WERI-Rb-1 (cell line): ENCODE results near the gene DDX10.

Source experiments
- DNase-seq: peaks from one replicate; pipeline ENCODE4 v3.0.0-alpha.2; 2020
- H3K27ac ChIP-seq: fragments of 250-450 bp; sonication (Bioruptor Pico); 2 replicates; pipeline ENCODE4 v1.5.1; 2020; ENCODE audit warnings: mild to moderate bottlenecking, moderate library complexity
- H3K27me3 ChIP-seq: fragments of 250-450 bp; sonication (Bioruptor Pico); 2 replicates; pipeline ENCODE4 v1.5.1; 2021; ENCODE audit warnings: mild to moderate bottlenecking, low read depth, moderate library complexity; ENCODE audit not compliant: insufficient read depth, severe bottlenecking
- H3K36me3 ChIP-seq: fragments of 250-450 bp; sonication (Bioruptor Pico); 2 replicates; pipeline ENCODE4 v1.5.1; 2020; ENCODE audit warnings: mild to moderate bottlenecking, moderate library complexity
- H3K4me3 ChIP-seq: 2 replicates; pipeline ENCODE4 v1.5.1; 2011; ENCODE audit warnings: low read depth, mild to moderate bottlenecking, control low read depth, low read length
- H3K9me3 ChIP-seq: fragments of 250-450 bp; sonication (Bioruptor Pico); 2 replicates; pipeline ENCODE4 v1.5.1; 2021; ENCODE audit warnings: mild to moderate bottlenecking, moderate library complexity; ENCODE audit not compliant: severe bottlenecking
- TF ChIP-seq, protein P1 (sequence below): IDR thresholded peaks from 2 replicates; pipeline ENCODE4 v1.5.1; 2011; ENCODE audit warnings: low read depth, mild to moderate bottlenecking, control low read depth, inconsistent platforms, low read length

DDX10 gene

DNA sequence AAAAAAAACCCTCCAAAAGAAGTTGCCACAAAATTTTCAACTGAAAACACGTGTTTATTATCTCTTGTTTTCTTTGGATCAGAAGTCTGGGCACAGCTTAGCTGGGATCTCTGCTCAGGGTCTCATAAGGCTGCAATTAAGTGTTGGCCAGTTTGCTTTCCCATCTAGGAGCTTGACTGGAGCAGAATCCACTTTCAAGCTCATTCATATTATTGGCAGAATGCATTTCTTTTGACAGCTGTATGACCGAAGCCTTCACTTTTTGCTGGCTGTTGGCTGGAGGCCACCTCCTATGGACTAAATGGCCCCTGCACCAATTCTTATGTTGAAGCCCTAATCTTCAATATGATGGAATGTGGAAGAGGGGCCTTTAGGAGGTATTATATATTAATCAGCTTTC is 139.6 kb downstream of the DDX10 start:
- no peak for DNase-seq
- Histone ChIP-seq H3K9me3 (no peaks in the 10 kb centered on the region), H3K27me3 (no peaks in the 10 kb centered on the region), H3K4me3 (no peak overlapping the region), H3K36me3 (no peaks in the 10 kb centered on the region), H3K27ac (no peak overlapping the region)
- TF ChIP-seq, protein P1, sequence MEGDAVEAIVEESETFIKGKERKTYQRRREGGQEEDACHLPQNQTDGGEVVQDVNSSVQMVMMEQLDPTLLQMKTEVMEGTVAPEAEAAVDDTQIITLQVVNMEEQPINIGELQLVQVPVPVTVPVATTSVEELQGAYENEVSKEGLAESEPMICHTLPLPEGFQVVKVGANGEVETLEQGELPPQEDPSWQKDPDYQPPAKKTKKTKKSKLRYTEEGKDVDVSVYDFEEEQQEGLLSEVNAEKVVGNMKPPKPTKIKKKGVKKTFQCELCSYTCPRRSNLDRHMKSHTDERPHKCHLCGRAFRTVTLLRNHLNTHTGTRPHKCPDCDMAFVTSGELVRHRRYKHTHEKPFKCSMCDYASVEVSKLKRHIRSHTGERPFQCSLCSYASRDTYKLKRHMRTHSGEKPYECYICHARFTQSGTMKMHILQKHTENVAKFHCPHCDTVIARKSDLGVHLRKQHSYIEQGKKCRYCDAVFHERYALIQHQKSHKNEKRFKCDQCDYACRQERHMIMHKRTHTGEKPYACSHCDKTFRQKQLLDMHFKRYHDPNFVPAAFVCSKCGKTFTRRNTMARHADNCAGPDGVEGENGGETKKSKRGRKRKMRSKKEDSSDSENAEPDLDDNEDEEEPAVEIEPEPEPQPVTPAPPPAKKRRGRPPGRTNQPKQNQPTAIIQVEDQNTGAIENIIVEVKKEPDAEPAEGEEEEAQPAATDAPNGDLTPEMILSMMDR, result no peak

GRCh38 chr11:108805030-108805429 is 140.2 kb downstream of the DDX10 start:
- H3K9me3 ChIP-seq, result no peaks in the 10 kb centered on the region
- no peak overlapping the region for H3K4me3 ChIP-seq
- H3K36me3 ChIP-seq, result no peaks in the 10 kb centered on the region
- no peak for DNase-seq
- TF ChIP-seq, protein P1, result no peak
- no peaks in the 10 kb centered on the region for H3K27me3 ChIP-seq
- H3K27ac ChIP-seq, result no peak overlapping the region

DNA sequence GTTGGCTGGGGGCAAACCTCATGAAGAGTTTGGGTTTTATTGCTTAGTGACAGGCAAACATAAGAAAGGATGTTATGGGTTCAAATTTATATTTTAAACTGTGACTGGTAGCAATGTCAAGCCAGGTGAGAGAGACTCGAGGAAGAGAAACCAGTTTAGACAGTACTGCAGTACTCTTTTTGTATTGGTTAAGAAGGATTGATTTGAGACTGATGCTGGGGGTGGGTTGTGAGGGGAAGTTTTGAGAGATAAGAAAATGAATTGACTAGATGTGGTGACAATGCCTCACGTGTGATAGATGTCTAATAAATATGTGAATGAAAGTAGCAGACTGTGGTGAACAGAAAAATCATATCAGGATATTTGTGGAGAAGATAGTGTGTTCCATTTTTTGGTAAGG is 142.4 kb downstream of the DDX10 start:
- H3K9me3 ChIP-seq, result no peaks in the 10 kb centered on the region
- H3K4me3 ChIP-seq, result no peak overlapping the region
- H3K27ac ChIP-seq, result no peak overlapping the region
- no peak for DNase-seq
- no peaks in the 10 kb centered on the region for H3K36me3 ChIP-seq
- TF ChIP-seq, protein P1, result no peak
- H3K27me3 ChIP-seq, result no peaks in the 10 kb centered on the region

GRCh38 chr11:108813086-108813485 is 148.2 kb downstream of the DDX10 start:
- no peak overlapping the region for H3K4me3 ChIP-seq
- no peak for DNase-seq
- TF ChIP-seq, protein P1, result no peak
- H3K27me3 ChIP-seq, result no peaks in the 10 kb centered on the region
- no peak overlapping the region for H3K27ac ChIP-seq
- H3K36me3 ChIP-seq, result no peaks in the 10 kb centered on the region
- no peaks in the 10 kb centered on the region for H3K9me3 ChIP-seq

DNA sequence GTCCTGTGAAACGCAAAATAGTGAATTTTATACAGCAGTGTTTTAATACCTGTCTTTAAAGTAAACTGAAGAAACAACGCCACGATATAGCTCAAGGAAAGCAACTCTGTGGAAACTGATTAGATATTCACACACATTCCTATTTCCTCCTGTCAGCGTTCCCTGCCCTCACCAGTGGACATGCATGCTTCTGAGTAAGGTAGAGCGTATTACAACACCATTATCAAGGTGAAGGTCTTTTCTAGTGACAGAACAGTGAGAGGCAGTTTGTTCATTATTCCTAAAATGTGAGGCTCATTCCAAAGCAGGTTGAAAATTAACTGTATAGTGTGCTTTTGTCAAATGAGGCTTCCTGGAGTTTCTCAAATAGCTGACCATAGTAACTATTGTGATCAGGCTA is 153.1 kb downstream of the DDX10 start:
- Histone ChIP-seq H3K4me3 (no peak overlapping the region), H3K36me3 (no peaks in the 10 kb centered on the region), H3K27ac (no peak overlapping the region), H3K9me3 (no peaks in the 10 kb centered on the region), H3K27me3 (no peaks in the 10 kb centered on the region)
- TF ChIP-seq, protein P1, result no peak
- no peak for DNase-seq

DNA sequence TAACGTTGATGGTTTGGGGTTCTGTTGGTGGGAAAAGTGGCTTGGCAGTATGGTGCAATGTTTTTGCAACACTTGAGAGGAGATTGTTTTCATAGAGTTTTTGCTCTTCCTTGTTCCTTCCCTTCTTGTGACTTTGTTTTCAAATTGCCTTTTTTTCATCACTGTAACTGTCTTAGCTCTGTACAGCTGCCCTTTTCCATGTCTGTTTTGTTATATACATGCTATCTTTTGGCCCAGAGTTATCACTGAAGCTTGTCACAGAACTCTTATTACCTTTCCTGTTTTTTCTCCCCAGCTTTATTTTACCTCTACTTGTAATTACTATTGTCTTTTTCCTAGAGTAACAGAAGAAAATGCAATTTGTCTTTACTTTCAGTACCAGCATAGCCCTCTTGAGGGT is 154.1 kb downstream of the DDX10 start:
- DNase-seq, result no peak

More for the DNA sequence above, 154.1 kb downstream of the DDX10 start:
- no peaks in the 10 kb centered on the region for H3K9me3 ChIP-seq
- no peaks in the 10 kb centered on the region; the same call in 1 of the 2 replicates for H3K36me3 ChIP-seq
- no peak overlapping the region for H3K4me3 ChIP-seq
- TF ChIP-seq, protein P1, result no peak
- no peak overlapping the region for H3K27ac ChIP-seq
- no peaks in the 10 kb centered on the region for H3K27me3 ChIP-seq
